ENCODE data around the gene LHFPL3. TPM values are rescaled to one million over a fixed set of nuclear protein-coding genes. Genes with fewer than 3 reads are reported as not detected.

LHFPL3 gene
- polyA plus RNA-seq, 1 of the 3 experiments (the other 2 are of a cell fraction) = not detected

DNA sequence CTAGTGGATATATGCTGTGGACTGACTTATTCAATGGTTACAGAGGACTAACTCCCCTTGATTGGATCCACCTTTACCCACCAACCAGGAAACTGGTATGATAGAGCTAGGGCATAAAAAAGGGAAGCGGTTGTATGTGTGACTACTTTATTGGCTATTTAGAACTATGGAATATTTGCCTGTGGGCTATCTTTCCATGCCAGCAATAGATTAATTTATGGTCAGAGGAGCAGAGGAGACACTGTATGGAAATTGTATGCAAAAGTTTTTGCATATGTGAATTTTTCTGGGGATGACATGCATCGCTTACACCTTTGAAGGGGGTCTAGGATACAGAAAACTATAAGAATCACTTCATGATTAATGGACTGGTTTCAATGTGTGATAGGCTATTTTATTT lies 105.7 kb downstream of the LHFPL3 start (continued):
- TF ChIP-seq, protein P1, sequence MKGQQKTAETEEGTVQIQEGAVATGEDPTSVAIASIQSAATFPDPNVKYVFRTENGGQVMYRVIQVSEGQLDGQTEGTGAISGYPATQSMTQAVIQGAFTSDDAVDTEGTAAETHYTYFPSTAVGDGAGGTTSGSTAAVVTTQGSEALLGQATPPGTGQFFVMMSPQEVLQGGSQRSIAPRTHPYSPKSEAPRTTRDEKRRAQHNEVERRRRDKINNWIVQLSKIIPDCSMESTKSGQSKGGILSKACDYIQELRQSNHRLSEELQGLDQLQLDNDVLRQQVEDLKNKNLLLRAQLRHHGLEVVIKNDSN (IDR thresholded peaks at IDR 0.05; ENCODE audit: borderline replicate concordance, low read depth) = no peak
- no peak for TF ChIP-seq NFIC (IDR thresholded peaks at IDR 0.05; ENCODE audit: borderline replicate concordance)

DNA sequence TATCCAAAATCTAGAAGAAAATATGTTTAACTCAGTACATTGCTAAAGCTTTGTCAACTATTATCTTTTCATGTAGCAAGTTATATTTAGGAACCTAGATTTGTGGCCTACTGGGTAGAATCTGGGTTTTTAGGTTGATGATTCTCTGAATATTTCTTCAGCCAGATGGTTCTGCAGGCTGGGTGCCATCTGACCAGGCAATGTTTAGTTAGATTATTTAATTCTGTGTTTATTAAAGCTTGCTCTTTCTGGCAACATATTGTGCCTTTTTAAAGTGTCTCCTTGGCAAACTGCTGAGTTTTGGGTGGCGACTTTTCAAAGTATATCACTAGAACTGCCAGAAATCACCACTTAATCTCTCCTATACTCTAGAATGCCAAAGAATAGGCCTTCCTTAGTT lies 114.1 kb downstream of the LHFPL3 start:
- no peak overlapping the region for H3K4me2 ChIP-seq
- H3F3A ChIP-seq (replicated peaks; ENCODE audit: insufficient read depth) = no peaks in the 10 kb centered on the region
- no peaks in the 10 kb centered on the region for H3K27me3 ChIP-seq (ENCODE audit: insufficient read depth)
- no peaks in the 10 kb centered on the region for H3K9me3 ChIP-seq
- no peak overlapping the region for H3K4me3 ChIP-seq (ENCODE audit: low read depth in 2 of 2, low read length in 1 of 2)
- no peaks in the 10 kb centered on the region; the same call in 1 of the 2 replicates for H3K9me2 ChIP-seq
- H3K9ac ChIP-seq = no peak overlapping the region
- no peak overlapping the region for H3K27ac ChIP-seq (ENCODE audit: low read depth in 2 of 2, low read length in 1 of 2)
- TF ChIP-seq EZH2phosphoT487 (IDR thresholded peaks at IDR 0.05; ENCODE audit: borderline replicate concordance, low read depth) (no peak), YY1 (IDR thresholded peaks at IDR 0.05; ENCODE audit: low read depth) (no peak), RAD21 (IDR thresholded peaks at IDR 0.05; ENCODE audit: low read length) (no peak), TAF1 (IDR thresholded peaks at IDR 0.05; ENCODE audit: borderline replicate concordance, low read depth, low read length) (no peak), POLR2AphosphoS5 (IDR thresholded peaks at IDR 0.05; ENCODE audit: low read depth, low read length) (no peak), JUND (IDR thresholded peaks at IDR 0.05) (no peak), RXRA (IDR thresholded peaks at IDR 0.05; ENCODE audit: borderline replicate concordance, low read depth) (no peak), GABPA (IDR thresholded peaks at IDR 0.05; ENCODE audit: low read depth) (no peak), FOXJ3 (CRISPR knock-in tag; IDR thresholded peaks at IDR 0.05) (no peak), TCF12 (IDR thresholded peaks at IDR 0.05) (no peak), FOSL2 (IDR thresholded peaks at IDR 0.05; ENCODE audit: borderline replicate concordance, low read depth) (no peak), TEAD4 (IDR thresholded peaks at IDR 0.05; ENCODE audit: borderline replicate concordance, insufficient read depth) (no peak), NRF1 (IDR thresholded peaks at IDR 0.05; ENCODE audit: low read depth, low read length) (no peak), SIN3A (IDR thresholded peaks at IDR 0.05; ENCODE audit: borderline replicate concordance, low read depth, low read length) (no peak)
- TF ChIP-seq, protein P2, sequence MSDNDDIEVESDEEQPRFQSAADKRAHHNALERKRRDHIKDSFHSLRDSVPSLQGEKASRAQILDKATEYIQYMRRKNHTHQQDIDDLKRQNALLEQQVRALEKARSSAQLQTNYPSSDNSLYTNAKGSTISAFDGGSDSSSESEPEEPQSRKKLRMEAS (IDR thresholded peaks at IDR 0.05; ENCODE audit: low read depth) = no peak
- TF ChIP-seq, protein P3, sequence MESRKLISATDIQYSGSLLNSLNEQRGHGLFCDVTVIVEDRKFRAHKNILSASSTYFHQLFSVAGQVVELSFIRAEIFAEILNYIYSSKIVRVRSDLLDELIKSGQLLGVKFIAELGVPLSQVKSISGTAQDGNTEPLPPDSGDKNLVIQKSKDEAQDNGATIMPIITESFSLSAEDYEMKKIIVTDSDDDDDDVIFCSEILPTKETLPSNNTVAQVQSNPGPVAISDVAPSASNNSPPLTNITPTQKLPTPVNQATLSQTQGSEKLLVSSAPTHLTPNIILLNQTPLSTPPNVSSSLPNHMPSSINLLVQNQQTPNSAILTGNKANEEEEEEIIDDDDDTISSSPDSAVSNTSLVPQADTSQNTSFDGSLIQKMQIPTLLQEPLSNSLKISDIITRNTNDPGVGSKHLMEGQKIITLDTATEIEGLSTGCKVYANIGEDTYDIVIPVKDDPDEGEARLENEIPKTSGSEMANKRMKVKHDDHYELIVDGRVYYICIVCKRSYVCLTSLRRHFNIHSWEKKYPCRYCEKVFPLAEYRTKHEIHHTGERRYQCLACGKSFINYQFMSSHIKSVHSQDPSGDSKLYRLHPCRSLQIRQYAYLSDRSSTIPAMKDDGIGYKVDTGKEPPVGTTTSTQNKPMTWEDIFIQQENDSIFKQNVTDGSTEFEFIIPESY (IDR thresholded peaks at IDR 0.05; ENCODE audit: borderline replicate concordance, low read depth) = no peak
- TF ChIP-seq, protein P4, sequence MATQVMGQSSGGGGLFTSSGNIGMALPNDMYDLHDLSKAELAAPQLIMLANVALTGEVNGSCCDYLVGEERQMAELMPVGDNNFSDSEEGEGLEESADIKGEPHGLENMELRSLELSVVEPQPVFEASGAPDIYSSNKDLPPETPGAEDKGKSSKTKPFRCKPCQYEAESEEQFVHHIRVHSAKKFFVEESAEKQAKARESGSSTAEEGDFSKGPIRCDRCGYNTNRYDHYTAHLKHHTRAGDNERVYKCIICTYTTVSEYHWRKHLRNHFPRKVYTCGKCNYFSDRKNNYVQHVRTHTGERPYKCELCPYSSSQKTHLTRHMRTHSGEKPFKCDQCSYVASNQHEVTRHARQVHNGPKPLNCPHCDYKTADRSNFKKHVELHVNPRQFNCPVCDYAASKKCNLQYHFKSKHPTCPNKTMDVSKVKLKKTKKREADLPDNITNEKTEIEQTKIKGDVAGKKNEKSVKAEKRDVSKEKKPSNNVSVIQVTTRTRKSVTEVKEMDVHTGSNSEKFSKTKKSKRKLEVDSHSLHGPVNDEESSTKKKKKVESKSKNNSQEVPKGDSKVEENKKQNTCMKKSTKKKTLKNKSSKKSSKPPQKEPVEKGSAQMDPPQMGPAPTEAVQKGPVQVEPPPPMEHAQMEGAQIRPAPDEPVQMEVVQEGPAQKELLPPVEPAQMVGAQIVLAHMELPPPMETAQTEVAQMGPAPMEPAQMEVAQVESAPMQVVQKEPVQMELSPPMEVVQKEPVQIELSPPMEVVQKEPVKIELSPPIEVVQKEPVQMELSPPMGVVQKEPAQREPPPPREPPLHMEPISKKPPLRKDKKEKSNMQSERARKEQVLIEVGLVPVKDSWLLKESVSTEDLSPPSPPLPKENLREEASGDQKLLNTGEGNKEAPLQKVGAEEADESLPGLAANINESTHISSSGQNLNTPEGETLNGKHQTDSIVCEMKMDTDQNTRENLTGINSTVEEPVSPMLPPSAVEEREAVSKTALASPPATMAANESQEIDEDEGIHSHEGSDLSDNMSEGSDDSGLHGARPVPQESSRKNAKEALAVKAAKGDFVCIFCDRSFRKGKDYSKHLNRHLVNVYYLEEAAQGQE (IDR thresholded peaks at IDR 0.05; ENCODE audit: low read depth, low read length) = no peak
- TF ChIP-seq, protein P5, sequence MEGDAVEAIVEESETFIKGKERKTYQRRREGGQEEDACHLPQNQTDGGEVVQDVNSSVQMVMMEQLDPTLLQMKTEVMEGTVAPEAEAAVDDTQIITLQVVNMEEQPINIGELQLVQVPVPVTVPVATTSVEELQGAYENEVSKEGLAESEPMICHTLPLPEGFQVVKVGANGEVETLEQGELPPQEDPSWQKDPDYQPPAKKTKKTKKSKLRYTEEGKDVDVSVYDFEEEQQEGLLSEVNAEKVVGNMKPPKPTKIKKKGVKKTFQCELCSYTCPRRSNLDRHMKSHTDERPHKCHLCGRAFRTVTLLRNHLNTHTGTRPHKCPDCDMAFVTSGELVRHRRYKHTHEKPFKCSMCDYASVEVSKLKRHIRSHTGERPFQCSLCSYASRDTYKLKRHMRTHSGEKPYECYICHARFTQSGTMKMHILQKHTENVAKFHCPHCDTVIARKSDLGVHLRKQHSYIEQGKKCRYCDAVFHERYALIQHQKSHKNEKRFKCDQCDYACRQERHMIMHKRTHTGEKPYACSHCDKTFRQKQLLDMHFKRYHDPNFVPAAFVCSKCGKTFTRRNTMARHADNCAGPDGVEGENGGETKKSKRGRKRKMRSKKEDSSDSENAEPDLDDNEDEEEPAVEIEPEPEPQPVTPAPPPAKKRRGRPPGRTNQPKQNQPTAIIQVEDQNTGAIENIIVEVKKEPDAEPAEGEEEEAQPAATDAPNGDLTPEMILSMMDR (IDR thresholded peaks at IDR 0.05) = no peak
- TF ChIP-seq, protein P6, sequence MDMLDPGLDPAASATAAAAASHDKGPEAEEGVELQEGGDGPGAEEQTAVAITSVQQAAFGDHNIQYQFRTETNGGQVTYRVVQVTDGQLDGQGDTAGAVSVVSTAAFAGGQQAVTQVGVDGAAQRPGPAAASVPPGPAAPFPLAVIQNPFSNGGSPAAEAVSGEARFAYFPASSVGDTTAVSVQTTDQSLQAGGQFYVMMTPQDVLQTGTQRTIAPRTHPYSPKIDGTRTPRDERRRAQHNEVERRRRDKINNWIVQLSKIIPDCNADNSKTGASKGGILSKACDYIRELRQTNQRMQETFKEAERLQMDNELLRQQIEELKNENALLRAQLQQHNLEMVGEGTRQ (IDR thresholded peaks at IDR 0.05; ENCODE audit: borderline replicate concordance, low read depth, low read length) = no peak
- no peak for DNase-seq
- ChIA-PET CTCF (interaction anchor here (1.0 to 2.0 kb wide), 2 partner anchors 17 to 211 kb away, joined by 3 to 6 read pairs; no protein-coding TSS in a partner anchor), POLR2A (no interaction called here)
- H3K36me3 ChIP-seq (replicated peaks in 1 of 2; ENCODE audit: control insufficient read depth in 1 of 2, insufficient read depth in 2 of 2, low read length in 1 of 2) = no peaks in the 10 kb centered on the region
- 4% methylated on average over 1 of the region's 1 CpG for WGBS (ENCODE audit: low lambda C conversion rate)
- H3K4me1 ChIP-seq (ENCODE audit: control insufficient read depth in 1 of 2, insufficient read depth in 2 of 2, low read depth in 1 of 2, low read length in 1 of 2) = no peaks in the 10 kb centered on the region
- H2AFZ ChIP-seq (ENCODE audit: low read depth) = no peak overlapping the region
- no peaks in the 10 kb centered on the region for H3K79me2 ChIP-seq (ENCODE audit: insufficient read depth)
- no peaks in the 10 kb centered on the region for H4K20me1 ChIP-seq (ENCODE audit: insufficient read depth)

All from SK-N-SH (cell line).